Stimulated activated CD4-positive, alpha-beta T cell treated with anti-CD3 and anti-CD28 coated beads, Interleukin-15, amount 100 ng/mL, for 1 hour (primary cell): Measurements from ENCODE around the gene PITPNM1.

ENCODE experiments used
- DNase-seq, 2 donors: peaks; one replicate each; pipeline ENCODE4 v3.0.0-alpha.2; 2020; ENCODE audit warnings: low read depth in 1 of 2, low spot score in 1 of 2

Gene PITPNM1

GRCh38 chr11:67445515-67445914 is 59.6 kb downstream of the PITPNM1 start:
- no peak for DNase-seq

- no peak for DNase-seq
These were observed 62.4 kb downstream of the PITPNM1 start for GRCh38 chr11:67442504-67443404.
